Esophagus (tissue), 2 donors: ENCODE measurements around the gene STX8. TPM values are rescaled to one million over a fixed set of nuclear protein-coding genes. Genes with fewer than 3 reads are reported as not detected.

Experiments used
- H3K27ac ChIP-seq, 2 donors: one replicate each; pipeline ENCODE4 v1.5.1; 2013; ENCODE audit warnings: low read depth in 2 of 2, mild to moderate bottlenecking in 2 of 2, inconsistent platforms in 1 of 2, low read length in 1 of 2, moderate library complexity in 1 of 2
- H3K27me3 ChIP-seq, 2 donors: one replicate each; pipeline ENCODE4 v1.6.1; 2013; ENCODE audit warnings: low read length in 2 of 2, control low read depth in 1 of 2, mild to moderate bottlenecking in 1 of 2; ENCODE audit not compliant: insufficient read depth in 2 of 2, control insufficient read depth in 1 of 2
- H3K36me3 ChIP-seq, 2 donors: one replicate each; pipeline ENCODE4 v1.6.1; 2013; ENCODE audit warnings: low read length in 1 of 2; ENCODE audit not compliant: control insufficient read depth in 2 of 2, insufficient read depth in 2 of 2
- H3K4me1 ChIP-seq, 2 donors: one replicate each; pipeline ENCODE4 v1.6.1; 2013; ENCODE audit warnings: low read length in 1 of 2; ENCODE audit not compliant: control insufficient read depth in 2 of 2, insufficient read depth in 2 of 2
- H3K4me3 ChIP-seq, 2 donors: one replicate each; pipeline ENCODE4 v1.5.1; 2013; ENCODE audit warnings: low read length in 2 of 2, mild to moderate bottlenecking in 2 of 2, low read depth in 1 of 2, moderate library complexity in 1 of 2
- H3K9me3 ChIP-seq, 2 donors: one replicate each; pipeline ENCODE4 v1.6.1; 2013; ENCODE audit warnings: mild to moderate bottlenecking in 2 of 2, low read depth in 1 of 2, low read length in 1 of 2, moderate library complexity in 1 of 2; ENCODE audit not compliant: control insufficient read depth in 2 of 2, insufficient read depth in 1 of 2
- WGBS, 2 donors: extraction: QIAGEN DNeasy Blood & Tissue Kit; methylation state at CpG; one replicate each; pipeline ENCODE4 v1.1.7; 2013; 5-methylcytosine and 5-hydroxymethylcytosine counted together
- polyA plus RNA-seq, 2 donors: library from polyadenylated mRNA; stranded (reverse); fragments of 200-250 nt; gene quantifications; one replicate each; pipeline ENCODE4 v1.2.3, GENCODE V29; 2013
- donor health status: healthy with polysubstance abuse.
- donor health status: Bipolar disorder and iron deficiency.

Gene STX8
- polyA plus RNA-seq, 2 donors, result 37.0 to 44.8 TPM

DNA sequence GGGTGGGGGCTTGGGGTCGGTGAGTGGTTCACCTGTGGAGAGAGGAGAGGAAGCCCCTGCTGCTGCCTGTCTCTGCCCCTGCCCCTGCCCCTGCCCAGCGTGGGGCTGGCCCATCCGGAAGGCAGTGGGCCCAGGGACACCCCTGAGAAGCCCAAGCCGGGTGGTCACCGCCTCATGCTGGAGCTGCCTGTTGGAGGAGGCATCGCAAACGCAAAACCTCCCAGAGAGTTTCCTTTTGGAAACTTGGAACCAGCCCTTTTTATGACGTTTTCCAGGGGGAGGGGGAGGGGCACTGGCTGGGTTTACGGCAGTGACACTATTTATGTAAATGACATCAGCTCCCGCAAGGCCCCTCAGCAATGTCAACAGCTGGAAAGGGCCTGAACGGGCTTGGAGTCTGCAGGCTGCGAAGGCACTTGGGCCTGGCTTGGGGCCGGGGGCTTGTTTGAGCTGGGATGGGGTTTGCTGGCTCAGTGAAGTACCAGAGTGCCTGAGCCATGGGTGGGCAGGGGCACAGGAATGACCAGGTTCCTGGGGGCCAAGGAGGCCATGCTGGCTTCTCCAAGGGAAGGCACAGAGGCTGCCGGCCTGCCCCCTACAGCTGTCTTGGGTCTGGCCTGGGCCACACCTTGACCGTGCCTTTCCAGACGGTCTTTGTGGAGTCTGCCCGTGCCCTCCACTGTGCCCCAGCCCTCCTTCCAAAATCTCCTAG lies 334.8 kb downstream of the STX8 start:
- Histone ChIP-seq H3K27me3 (no peaks in the 10 kb centered on the region), H3K4me1 (peaks cover 4 to 35% of the 10 kb centered on the region in 2 donors), H3K27ac (peak overlapping the region; percentile 96), H3K36me3 (peaks cover 0 to 7% of the 10 kb centered on the region in 2 donors), H3K4me3 (peak overlapping the region in 1 of 2 donors; percentile 46), H3K9me3 (no peaks in the 10 kb centered on the region)
- WGBS, 2 donors, result 34 to 37% methylated on average over 14 to 17 of the region's 17 CpGs

DNA sequence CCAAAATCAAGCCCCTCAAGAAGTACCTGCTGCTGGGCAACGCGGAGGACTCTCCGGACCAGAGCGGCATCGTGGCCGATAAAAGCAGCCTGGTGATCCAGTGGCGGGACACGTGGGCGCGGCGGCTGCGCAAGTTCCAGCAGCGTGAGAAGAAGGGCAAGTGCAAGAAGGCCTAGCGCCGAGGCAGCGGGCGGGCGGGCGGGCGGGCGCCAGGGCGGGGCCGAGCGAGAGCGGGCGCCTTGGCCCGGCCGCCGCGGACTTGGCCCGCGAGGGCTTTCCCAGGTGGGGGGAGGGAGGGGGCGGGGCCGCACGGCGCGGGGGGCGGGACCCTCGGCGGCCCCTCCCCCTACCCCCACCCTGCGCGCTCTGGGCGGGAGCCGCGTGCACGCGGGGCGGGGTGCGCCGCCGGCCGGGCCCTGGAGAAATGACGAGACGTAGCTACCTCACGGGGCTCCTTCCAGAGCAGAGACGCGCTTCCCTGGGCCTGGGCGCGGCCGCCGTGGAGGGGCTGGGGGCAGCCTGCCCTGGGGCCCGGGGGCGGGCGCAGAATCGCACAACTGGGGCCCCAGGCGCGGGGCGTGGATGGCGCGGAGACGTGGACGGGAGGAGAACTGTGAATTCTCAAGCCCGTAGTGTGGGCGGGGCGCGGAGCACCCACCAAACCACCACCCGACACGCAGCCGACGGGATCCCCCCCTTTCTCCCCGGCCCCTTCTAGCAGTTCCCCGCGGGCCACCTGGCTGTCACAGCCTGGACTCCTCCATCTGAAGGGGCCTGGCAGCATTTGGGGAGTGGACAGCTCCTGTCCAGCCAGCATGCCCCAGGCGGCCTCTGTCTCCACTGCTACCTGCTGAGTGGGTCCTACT lies 335.6 kb downstream of the STX8 start:
- peak overlapping the region; percentile 96 for H3K27ac ChIP-seq
- WGBS, 2 donors, result 1% methylated on average over 54 to 83 of the region's 84 CpGs
- no peaks in the 10 kb centered on the region for H3K27me3 ChIP-seq
- peak overlapping the region; percentile 40 to 46 for H3K4me3 ChIP-seq
- H3K9me3 ChIP-seq, result no peaks in the 10 kb centered on the region
- H3K36me3 ChIP-seq, result peaks cover 0 to 7% of the 10 kb centered on the region in 2 donors
- H3K4me1 ChIP-seq, result peaks cover 4 to 35% of the 10 kb centered on the region in 2 donors

DNA sequence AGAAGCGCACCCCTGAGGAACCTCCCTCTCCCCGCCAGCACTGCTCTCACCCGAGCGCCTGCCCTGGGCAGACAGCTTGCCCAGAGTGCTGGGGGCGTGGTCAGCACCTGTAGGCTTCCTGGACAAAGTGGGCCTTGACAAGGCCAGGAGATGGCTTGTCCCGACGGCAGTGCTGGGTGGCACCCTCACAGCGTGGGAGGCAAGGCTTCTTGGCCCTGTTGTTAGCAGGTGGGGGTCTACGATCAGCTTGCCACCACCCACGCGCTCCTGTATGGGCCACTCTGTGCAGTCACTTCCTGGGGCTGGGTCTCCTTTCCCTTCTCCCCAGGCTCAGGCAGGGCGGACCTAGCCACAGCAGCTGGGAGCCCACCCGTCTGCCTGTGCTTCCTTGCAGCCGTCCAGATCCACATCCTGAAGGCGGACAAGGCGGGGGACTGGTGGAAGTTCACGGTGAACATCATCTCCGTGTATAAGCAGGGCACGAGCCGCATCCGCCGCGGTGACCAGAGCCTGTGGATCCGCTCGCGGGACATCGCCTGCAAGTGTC lies 336.3 kb downstream of the STX8 start:
- Histone ChIP-seq H3K36me3 (peaks cover 0 to 7% of the 10 kb centered on the region in 2 donors), H3K4me1 (peaks cover 4 to 31% of the 10 kb centered on the region in 2 donors), H3K4me3 (peak overlapping the region; percentile 20 to 37), H3K27ac (peak overlapping the region; percentile 83 to 92), H3K9me3 (no peaks in the 10 kb centered on the region), H3K27me3 (no peaks in the 10 kb centered on the region)
- WGBS, 2 donors, result 33 to 45% methylated on average over 18 to 27 of the region's 27 CpGs

DNA sequence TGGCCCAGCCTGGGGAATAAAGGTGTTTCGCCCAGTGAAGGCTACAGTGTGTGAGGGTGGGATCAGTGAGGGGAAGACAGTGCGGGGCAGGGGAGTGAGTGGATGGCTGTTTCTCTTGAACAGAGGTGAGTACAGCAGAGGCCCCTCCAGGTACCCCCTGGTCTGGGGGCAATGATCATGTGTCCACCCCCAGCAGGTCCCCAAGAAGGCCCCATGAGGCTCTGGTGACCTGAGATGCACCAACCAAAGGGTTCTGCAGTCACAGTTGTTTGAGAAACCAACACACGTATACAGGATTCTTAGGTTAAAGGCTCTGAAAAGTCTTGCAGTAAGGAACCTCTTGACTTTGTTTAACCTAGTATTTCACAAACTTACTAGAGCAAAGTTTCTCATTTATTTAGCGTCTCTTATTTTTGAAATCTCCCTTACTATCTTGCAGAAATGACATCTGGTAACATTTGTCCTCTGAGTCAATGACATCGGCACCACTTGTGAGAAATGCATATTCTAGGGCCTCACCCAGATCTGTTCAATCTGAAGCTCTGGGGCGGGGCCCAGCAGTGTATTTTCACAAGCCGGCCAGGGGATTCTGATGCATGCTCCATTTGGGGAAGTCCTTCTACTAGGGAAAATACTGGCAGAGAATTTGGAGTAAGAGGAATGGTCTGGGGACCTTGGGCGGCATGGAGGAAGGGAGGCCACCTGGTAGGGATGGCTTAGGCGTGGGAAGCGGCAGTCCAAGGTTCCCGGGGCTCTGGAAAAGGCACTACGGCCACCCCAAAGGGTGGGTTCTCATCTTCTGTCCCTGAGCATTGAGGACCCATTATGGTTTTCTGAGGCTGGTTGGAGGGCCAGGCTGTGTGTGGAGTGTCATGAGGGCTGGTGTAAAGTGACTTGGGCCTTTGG lies 337.0 kb downstream of the STX8 start:
- H3K4me3 ChIP-seq, result no peak overlapping the region
- H3K36me3 ChIP-seq, result peaks cover 0 to 9% of the 10 kb centered on the region in 2 donors
- WGBS, 2 donors, result 79 to 90% methylated on average over 12 of the region's 12 CpGs
- peaks cover 4 to 27% of the 10 kb centered on the region in 2 donors for H3K4me1 ChIP-seq
- no peaks in the 10 kb centered on the region for H3K27me3 ChIP-seq
- H3K27ac ChIP-seq, result peak overlapping the region; percentile 83 to 92
- no peaks in the 10 kb centered on the region for H3K9me3 ChIP-seq

DNA sequence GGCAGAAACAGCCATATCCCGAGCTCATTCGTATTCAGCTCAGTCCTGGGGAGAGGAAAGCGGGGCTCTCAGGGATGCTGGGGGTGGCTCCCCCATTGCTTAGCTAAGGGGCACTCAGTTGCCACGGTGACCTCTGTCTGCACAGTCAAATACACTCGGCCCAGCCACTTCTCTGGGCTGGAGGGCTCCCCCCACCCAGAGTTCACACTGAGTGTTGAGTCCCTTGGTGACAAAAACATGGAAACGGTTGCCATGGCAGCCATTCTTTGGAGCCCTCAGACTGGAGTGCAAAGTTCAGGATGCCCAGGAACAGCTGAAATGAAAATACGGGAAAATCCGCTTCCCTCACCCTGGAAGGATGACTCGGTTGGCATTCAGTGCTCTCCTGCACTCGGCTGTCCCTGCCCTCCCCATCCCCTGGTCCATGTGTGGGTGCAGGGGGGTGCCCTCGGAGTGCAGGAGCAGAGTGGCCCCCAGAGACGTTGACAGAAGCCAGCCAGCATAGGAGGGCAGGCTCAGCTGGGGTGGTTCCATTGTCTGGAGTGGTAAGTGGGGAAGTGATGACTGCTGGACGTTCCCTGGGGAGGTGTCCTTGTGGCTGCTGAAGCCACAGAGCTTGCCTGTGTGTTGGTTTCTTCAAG lies 337.8 kb downstream of the STX8 start:
- H3K27ac ChIP-seq, result peak overlapping the region in 1 of 2 donors; percentile 70

DNA sequence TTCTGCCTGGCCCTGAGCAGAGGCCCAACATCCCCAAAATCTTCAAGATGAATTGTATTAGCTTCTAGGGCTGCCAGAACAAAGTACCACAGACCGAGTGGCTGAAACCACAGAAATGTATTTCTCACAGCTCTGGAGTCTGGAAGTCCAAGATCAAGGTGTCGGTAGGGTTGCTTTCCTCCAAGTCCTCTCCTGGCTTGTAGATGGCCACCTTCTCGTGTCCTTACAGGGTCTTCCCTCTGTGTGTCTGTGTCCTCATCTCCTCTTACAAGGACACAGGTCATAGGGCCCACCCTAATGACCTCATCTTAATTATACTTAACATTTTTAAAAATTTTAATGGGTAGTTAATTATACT lies 338.6 kb downstream of the STX8 start:
- Histone ChIP-seq H3K4me1 (peaks cover 4 to 27% of the 10 kb centered on the region in 2 donors), H3K27me3 (no peaks in the 10 kb centered on the region), H3K36me3 (peaks cover 0 to 7% of the 10 kb centered on the region in 2 donors), H3K9me3 (no peaks in the 10 kb centered on the region), H3K27ac (no peak overlapping the region), H3K4me3 (no peak overlapping the region)
- WGBS, 2 donors, result 92 to 96% methylated on average over 3 of the region's 3 CpGs

More for the DNA sequence above, 337.8 kb downstream of the STX8 start:
- no peak overlapping the region for H3K4me3 ChIP-seq
- H3K36me3 ChIP-seq, result peaks cover 0 to 9% of the 10 kb centered on the region in 2 donors
- peaks cover 4 to 27% of the 10 kb centered on the region in 2 donors for H3K4me1 ChIP-seq
- no peaks in the 10 kb centered on the region for H3K27me3 ChIP-seq
- 84% methylated on average over 13 of the region's 13 CpGs for WGBS, 2 donors
- H3K9me3 ChIP-seq, result no peaks in the 10 kb centered on the region

DNA sequence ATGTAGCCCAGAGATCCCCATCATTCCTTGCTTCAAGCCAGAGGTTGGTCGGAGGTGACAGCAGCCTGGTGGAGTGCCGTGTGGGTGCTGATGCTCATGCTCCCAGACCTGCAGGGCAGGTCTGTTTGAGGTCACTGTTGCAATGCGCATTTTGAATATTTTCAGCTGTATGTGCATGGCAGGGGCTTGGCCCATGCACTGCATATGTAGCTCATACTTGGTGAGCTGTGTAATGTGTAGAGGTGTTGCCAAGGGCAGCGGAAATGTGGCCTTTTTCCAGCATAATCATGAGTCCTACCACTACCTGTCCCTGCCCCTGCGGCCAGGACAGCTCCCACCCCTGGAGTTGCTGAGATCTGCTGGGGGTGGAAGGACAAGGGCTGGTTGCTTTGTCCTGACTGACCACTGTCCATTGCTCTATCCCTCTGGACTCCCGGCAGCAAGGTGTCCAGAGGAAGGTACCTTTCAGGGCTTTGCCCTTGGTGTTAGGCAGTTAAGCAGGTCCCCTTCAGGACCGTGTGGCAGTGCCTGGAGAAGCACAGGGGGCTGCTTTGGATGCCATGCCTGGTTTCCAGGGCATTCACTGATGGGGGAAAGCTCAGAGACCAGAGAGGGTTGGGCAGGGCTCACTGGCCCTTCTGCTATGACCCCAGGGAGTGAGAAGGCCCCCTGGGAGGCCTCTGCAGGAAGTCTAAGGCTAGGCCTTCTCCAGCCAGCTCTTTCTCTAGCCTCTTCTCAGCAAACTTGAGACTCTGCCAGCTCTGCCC lies 339.2 kb downstream of the STX8 start:
- Histone ChIP-seq H3K36me3 (peaks cover 0 to 7% of the 10 kb centered on the region in 2 donors), H3K27me3 (no peaks in the 10 kb centered on the region), H3K27ac (no peak overlapping the region), H3K9me3 (no peaks in the 10 kb centered on the region), H3K4me1 (peaks cover 2 to 22% of the 10 kb centered on the region in 2 donors), H3K4me3 (no peak overlapping the region)
- WGBS, 2 donors, result 74% methylated on average over 7 of the region's 7 CpGs

DNA sequence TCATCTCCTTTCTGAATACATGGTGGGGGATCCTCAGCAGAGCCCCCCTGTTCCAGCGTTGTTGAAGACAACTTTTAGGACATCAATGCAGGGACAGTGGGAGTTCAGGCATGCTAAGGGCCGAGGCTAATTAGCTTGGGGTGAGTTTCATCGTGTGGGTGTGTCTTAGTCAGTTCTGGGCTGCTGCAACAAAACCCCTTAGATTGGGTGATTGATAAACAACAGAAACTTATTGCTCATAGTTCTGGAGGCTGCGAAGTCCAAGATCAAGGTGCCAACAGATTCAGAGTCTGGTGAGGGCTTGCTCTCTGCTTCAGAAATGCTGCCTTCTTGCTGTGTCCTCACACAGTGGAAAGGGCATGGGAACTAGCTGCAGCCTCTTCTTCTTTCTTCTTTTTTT lies 340.3 kb downstream of the STX8 start:
- Histone ChIP-seq H3K27ac (no peak overlapping the region), H3K36me3 (peaks cover 0 to 7% of the 10 kb centered on the region in 2 donors), H3K4me1 (peaks cover 0 to 15% of the 10 kb centered on the region in 2 donors), H3K27me3 (no peaks in the 10 kb centered on the region), H3K4me3 (no peak overlapping the region), H3K9me3 (no peaks in the 10 kb centered on the region)
- WGBS, 2 donors, result 68 to 80% methylated on average over 4 of the region's 4 CpGs
